Measurements from ENCODE around the gene TMEM131.

TMEM131 gene

DNA sequence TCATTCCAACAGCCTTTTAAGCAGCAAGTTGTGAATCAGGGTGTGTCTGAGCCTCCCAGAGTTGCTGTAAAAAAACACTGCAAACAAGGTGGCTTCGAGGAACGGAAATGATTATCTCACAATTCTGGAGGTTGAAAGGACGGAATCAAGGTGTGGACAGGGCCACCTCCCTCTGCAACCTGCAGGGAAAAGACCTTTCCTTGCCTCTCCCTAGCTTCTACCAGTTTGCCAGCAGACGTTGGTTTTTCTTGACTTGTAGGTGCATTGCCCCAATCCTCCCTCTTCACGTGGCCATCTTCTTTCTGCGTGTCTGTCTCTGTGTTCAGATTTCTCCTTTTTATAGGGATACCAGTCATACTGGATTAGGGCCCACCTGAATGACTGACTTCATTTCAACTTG is 24.8 kb upstream of the TMEM131 start:
- Histone ChIP-seq H3K9ac (ENCODE audit: low read depth, low read length) (no peak overlapping the region), H3K4me1 (ENCODE audit: control insufficient read depth, insufficient read depth, low read length) (no peaks in the 10 kb centered on the region), H3K9me3 (ENCODE audit: control insufficient read depth, insufficient read depth, low read length) (no peaks in the 10 kb centered on the region; the same call in 1 of the 2 replicates), H3K4me3 (ENCODE audit: low read depth, low read length) (no peak overlapping the region), H3K27ac (ENCODE audit: low read depth, low read length) (no peak overlapping the region), H3K36me3 (ENCODE audit: control insufficient read depth, insufficient read depth, low read length) (no peaks in the 10 kb centered on the region), H3K27me3 (ENCODE audit: control insufficient read depth, insufficient read depth, low read length) (no peaks in the 10 kb centered on the region)

DNA sequence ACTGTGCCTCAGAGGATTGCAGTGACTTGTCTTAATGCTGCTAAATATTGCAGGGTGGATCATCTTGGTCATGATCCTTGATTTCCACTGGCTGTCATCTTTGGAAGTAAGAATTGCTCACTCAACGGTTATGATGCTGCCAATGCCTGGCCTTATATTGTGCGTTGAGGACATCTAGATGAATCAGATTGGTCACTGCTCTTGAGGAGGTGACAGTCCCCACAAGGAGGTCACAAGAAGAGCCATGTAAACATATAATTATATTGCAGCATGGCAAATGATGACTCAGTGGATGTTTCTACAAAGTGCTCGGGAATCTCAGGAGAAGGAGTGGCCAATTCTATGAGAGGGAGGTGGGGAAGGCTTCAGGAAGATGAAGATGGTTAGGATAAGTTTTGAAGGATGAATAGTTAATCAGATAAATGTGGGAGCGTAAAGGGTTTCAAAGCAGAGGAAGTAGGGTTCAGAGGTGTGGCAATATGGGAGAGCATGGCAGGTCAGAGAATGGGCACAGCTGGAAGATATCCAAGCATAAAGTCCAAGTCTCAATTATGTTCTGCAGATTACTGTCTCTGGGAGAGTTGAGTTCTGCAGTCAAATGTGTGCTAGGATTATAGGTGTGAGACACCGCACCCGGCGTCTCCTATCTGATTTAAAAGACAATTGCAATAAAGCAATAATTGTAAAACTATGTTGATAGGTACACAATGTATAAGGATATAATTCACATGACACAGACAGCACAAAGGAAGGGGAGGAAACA is 21.3 kb upstream of the TMEM131 start:
- Histone ChIP-seq H3K4me3 (ENCODE audit: low read depth, low read length) (no peak overlapping the region), H3K27me3 (ENCODE audit: control insufficient read depth, insufficient read depth, low read length) (no peaks in the 10 kb centered on the region), H3K4me1 (ENCODE audit: control insufficient read depth, insufficient read depth, low read length) (no peaks in the 10 kb centered on the region), H3K36me3 (ENCODE audit: control insufficient read depth, insufficient read depth, low read length) (no peaks in the 10 kb centered on the region), H3K9me3 (ENCODE audit: control insufficient read depth, insufficient read depth, low read length) (no peaks in the 10 kb centered on the region), H3K27ac (ENCODE audit: low read depth, low read length) (no peak overlapping the region), H3K9ac (ENCODE audit: low read depth, low read length) (no peak overlapping the region)

DNA sequence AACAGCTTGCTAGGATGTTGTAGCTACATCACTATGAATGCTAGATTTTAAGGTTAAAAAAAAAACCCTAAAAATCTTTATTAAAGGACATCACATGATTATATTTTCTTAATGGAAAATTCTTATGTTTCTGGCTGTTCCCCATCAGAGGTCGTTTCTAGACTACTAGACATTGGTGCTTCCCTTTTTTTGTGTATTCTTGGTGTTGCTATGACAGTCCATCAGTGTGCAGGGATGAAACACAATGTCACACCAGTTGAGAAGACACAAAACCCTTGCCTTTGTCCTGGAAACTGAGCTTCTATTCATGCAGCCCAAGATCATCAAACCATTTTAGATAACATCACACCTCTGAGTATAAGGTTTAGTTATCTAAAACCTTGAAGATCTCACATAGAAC is 19.9 kb upstream of the TMEM131 start:
- H3K4me1 ChIP-seq (ENCODE audit: control insufficient read depth, insufficient read depth, low read length): no peaks in the 10 kb centered on the region
- H3K4me3 ChIP-seq (ENCODE audit: low read depth, low read length): no peak overlapping the region
- no peaks in the 10 kb centered on the region for H3K27me3 ChIP-seq (ENCODE audit: control insufficient read depth, insufficient read depth, low read length)
- no peaks in the 10 kb centered on the region for H3K36me3 ChIP-seq (ENCODE audit: control insufficient read depth, insufficient read depth, low read length)
- H3K9me3 ChIP-seq (ENCODE audit: control insufficient read depth, insufficient read depth, low read length): no peaks in the 10 kb centered on the region
- no peak overlapping the region for H3K9ac ChIP-seq (ENCODE audit: low read depth, low read length)
- H3K27ac ChIP-seq (ENCODE audit: low read depth, low read length): no peak overlapping the region

DNA sequence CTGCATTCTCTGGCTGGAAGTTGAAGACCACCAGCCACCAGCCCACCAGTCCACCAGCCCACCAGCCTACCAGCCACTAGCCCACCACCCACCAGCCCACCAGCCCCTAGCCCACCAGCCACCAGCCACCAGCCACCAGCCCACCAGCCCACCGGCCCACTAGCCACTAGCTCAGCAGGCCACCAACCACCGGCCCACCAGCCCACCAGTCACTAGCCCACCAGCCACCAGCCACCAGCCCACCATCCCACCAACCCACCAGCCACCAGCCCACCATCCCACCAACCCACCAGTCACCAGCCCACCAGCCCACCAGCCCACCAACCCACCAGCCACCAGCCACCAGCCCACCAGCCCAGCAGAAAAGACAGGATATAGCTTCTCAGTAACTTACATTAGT is 18.6 kb upstream of the TMEM131 start:
- no peaks in the 10 kb centered on the region for H3K4me1 ChIP-seq (ENCODE audit: control insufficient read depth, insufficient read depth, low read length)
- H3K27ac ChIP-seq (ENCODE audit: low read depth, low read length): no peak overlapping the region
- H3K36me3 ChIP-seq (ENCODE audit: control insufficient read depth, insufficient read depth, low read length): no peaks in the 10 kb centered on the region
- H3K9me3 ChIP-seq (ENCODE audit: control insufficient read depth, insufficient read depth, low read length): no peaks in the 10 kb centered on the region
- no peak overlapping the region for H3K9ac ChIP-seq (ENCODE audit: low read depth, low read length)
- H3K4me3 ChIP-seq (ENCODE audit: low read depth, low read length): no peak overlapping the region
- no peaks in the 10 kb centered on the region for H3K27me3 ChIP-seq (ENCODE audit: control insufficient read depth, insufficient read depth, low read length)

DNA sequence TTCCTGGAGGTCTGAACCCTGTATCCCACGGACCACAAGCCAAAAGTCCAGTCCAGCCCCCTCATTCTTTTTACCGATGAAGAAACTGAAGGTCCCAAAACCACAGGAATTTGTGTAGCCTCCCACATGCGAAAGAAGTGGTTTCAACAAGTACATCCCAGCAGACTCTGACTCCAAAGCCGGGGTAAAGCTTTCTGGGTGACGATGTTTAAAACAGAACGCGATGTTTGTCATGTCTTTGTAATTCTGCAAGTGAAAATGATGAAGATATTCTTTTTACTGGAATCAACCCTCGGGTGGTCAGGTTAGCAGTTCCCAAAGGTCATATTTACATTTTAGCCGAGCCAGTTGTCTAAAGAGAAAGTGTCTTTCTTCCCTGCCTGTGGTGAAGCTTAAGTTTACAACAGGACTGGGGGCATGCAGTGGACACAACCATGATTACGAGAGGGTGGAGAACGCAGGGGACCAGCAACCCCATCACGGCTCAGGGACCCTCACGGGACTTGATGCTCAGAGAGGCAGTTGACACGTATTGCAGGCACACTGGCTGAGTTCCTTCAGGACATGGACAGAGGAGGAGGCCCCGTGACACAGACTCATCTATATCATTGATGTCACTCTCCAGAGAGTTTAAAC is 17.8 kb upstream of the TMEM131 start:
- H3K9ac ChIP-seq (ENCODE audit: low read depth, low read length): no peak overlapping the region
- H3K27me3 ChIP-seq (ENCODE audit: control insufficient read depth, insufficient read depth, low read length): no peaks in the 10 kb centered on the region
- no peaks in the 10 kb centered on the region for H3K9me3 ChIP-seq (ENCODE audit: control insufficient read depth, insufficient read depth, low read length)
- no peak overlapping the region for H3K4me3 ChIP-seq (ENCODE audit: low read depth, low read length)
- H3K27ac ChIP-seq (ENCODE audit: low read depth, low read length): no peak overlapping the region
- no peaks in the 10 kb centered on the region for H3K4me1 ChIP-seq (ENCODE audit: control insufficient read depth, insufficient read depth, low read length)
- H3K36me3 ChIP-seq (ENCODE audit: control insufficient read depth, insufficient read depth, low read length): no peaks in the 10 kb centered on the region

DNA sequence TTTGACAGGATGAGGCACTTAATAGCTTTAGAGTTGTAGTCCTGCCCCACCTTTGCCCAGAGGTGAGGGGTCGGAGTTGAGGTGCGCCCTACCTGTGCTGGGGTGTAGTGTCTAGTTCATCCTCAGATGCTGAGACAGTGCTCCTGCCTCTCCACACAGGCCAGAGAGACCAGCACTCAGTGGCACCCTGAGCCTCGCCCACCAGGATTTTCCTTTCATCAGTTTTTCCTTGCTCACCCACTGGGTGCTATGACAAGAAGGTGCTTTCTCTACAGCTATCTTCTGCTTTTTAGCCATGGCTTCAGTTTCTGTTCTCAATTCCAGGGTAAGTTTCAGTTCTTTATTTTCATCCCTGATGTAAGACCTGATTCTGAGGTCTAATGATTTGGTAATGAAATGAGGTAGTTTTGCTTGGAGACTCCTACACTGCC is 16.8 kb upstream of the TMEM131 start:
- no peaks in the 10 kb centered on the region for H3K27me3 ChIP-seq (ENCODE audit: control insufficient read depth, insufficient read depth, low read length)
- H3K27ac ChIP-seq (ENCODE audit: low read depth, low read length): no peak overlapping the region
- H3K9me3 ChIP-seq (ENCODE audit: control insufficient read depth, insufficient read depth, low read length): no peaks in the 10 kb centered on the region
- no peak overlapping the region for H3K9ac ChIP-seq (ENCODE audit: low read depth, low read length)
- no peaks in the 10 kb centered on the region for H3K4me1 ChIP-seq (ENCODE audit: control insufficient read depth, insufficient read depth, low read length)
- H3K36me3 ChIP-seq (ENCODE audit: control insufficient read depth, insufficient read depth, low read length): no peaks in the 10 kb centered on the region
- no peak overlapping the region for H3K4me3 ChIP-seq (ENCODE audit: low read depth, low read length)

DNA sequence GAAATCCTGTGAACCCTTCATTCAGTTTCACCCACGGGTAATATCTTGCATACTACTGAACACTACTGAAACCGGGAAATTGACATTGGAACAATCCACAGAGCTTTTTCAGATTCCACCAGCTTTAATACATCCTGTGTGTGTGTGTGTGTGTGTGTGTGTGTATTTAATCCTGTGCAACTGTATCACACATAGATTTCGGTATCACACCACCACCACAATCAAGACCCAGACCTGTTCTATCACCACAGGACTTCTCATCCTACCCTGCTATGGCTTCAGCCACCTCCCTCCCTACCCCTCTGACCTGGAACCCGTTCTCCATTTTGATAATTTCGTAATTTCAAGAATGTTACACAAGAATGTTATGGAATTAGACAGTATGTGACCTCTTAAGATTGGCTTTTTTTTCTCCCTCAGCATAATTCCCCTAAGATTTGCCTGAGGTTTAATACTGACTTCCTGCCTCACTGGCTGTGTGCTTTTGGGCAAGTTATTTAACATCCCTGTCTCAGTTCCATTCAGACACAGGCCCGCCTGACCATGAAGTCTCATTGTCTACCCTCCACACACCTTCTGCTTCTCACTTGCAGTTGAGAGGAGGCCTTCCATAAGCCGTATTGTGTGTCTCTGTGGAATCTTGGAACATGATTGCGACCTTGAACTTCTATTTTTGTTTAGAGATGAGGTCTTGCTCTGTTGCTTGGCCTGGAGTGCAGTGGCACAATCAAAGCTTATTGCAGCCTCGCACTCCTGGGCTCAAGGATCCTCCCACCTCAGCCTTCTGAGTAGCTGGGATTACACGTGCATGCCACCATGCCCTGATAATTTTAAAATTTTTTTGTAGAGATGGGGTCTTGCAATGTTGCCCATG is 14.4 kb upstream of the TMEM131 start:
- H3K9me3 ChIP-seq (ENCODE audit: control insufficient read depth, insufficient read depth, low read length): no peaks in the 10 kb centered on the region
- H3K4me3 ChIP-seq (ENCODE audit: low read depth, low read length): no peak overlapping the region
- no peaks in the 10 kb centered on the region for H3K4me1 ChIP-seq (ENCODE audit: control insufficient read depth, insufficient read depth, low read length)
- H3K27ac ChIP-seq (ENCODE audit: low read depth, low read length): no peak overlapping the region
- no peak overlapping the region for H3K9ac ChIP-seq (ENCODE audit: low read depth, low read length)
- no peaks in the 10 kb centered on the region for H3K36me3 ChIP-seq (ENCODE audit: control insufficient read depth, insufficient read depth, low read length)
- H3K27me3 ChIP-seq (ENCODE audit: control insufficient read depth, insufficient read depth, low read length): no peaks in the 10 kb centered on the region

DNA sequence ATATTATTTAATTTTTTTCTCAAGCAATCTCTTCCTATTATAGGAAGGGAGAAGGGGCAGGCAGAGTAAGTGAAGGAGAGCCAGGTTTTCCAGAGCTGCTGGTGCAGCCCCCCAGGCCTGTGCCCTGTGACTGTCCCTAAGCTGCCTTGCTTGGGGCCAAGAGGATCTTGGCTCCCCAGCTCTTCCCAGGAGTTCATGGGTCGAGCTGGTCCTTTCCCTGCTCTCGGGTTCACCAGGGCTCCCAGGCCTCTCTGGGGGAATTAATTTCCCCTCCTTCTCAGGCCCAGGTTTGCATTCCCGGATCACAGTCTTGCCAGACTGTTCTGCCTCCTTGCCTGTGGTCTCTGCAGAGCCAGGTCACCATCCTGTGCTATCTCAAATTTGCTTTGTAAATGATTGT is 12.7 kb upstream of the TMEM131 start:
- Histone ChIP-seq H3K4me1 (ENCODE audit: control insufficient read depth, insufficient read depth, low read length) (no peaks in the 10 kb centered on the region), H3K27ac (ENCODE audit: low read depth, low read length) (no peak overlapping the region), H3K9ac (ENCODE audit: low read depth, low read length) (no peak overlapping the region), H3K9me3 (ENCODE audit: control insufficient read depth, insufficient read depth, low read length) (no peaks in the 10 kb centered on the region), H3K4me3 (ENCODE audit: low read depth, low read length) (no peak overlapping the region), H3K36me3 (ENCODE audit: control insufficient read depth, insufficient read depth, low read length) (no peaks in the 10 kb centered on the region), H3K27me3 (ENCODE audit: control insufficient read depth, insufficient read depth, low read length) (no peaks in the 10 kb centered on the region)

DNA sequence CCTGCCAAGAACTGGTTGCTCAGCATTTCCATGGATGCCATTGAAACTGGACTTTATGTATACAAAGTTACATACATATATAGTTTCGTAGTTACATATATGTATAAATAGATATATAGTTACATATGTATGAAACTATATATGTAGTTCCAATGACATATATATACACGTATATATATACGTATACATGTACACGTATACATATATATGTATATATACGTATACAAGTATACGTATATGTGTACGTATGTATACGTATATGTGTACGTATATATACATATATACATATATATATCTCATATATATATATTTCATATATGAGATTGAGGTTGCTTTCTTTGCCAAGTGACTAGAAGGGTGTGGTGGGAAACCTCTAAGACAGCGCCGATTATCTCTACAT is 10.6 kb upstream of the TMEM131 start:
- no peaks in the 10 kb centered on the region for H3K4me1 ChIP-seq (ENCODE audit: control insufficient read depth, insufficient read depth, low read length)

DNA sequence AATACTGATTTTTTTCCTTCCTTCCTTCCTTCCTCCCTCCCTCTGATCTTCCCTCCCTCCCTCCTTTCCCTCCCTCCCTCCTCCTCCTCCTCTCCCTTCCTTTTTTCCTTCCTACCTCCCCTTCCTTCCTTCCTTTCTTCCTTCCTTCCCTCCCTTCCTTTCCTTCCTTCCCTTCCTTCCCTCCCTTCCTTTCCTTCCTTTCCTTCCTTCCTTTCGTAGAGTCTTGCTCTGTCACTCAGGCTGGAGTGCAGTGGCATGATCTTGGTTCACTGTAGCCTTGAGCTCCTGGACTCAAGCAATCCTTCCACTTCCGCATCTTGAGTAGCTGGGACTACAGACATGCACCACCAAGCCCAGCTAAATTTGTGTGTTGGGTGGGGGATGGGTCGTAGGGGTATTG is 8.9 kb upstream of the TMEM131 start:
- no peak overlapping the region for H3K4me3 ChIP-seq (ENCODE audit: low read depth, low read length)
- H3K4me1 ChIP-seq (ENCODE audit: control insufficient read depth, insufficient read depth, low read length): no peaks in the 10 kb centered on the region
- H3K9me3 ChIP-seq (ENCODE audit: control insufficient read depth, insufficient read depth, low read length): no peaks in the 10 kb centered on the region
- no peak overlapping the region for H3K27ac ChIP-seq (ENCODE audit: low read depth, low read length)
- H3K9ac ChIP-seq (ENCODE audit: low read depth, low read length): no peak overlapping the region
- H3K27me3 ChIP-seq (ENCODE audit: control insufficient read depth, insufficient read depth, low read length): no peaks in the 10 kb centered on the region; the same call in 1 of the 2 replicates
- no peaks in the 10 kb centered on the region for H3K36me3 ChIP-seq (ENCODE audit: control insufficient read depth, insufficient read depth, low read length)

More for the DNA sequence above, 10.6 kb upstream of the TMEM131 start:
- H3K36me3 ChIP-seq (ENCODE audit: control insufficient read depth, insufficient read depth, low read length): no peaks in the 10 kb centered on the region
- H3K9me3 ChIP-seq (ENCODE audit: control insufficient read depth, insufficient read depth, low read length): no peaks in the 10 kb centered on the region
- H3K4me3 ChIP-seq (ENCODE audit: low read depth, low read length): no peak overlapping the region
- no peaks in the 10 kb centered on the region for H3K27me3 ChIP-seq (ENCODE audit: control insufficient read depth, insufficient read depth, low read length)
- H3K27ac ChIP-seq (ENCODE audit: low read depth, low read length): no peak overlapping the region
- no peak overlapping the region for H3K9ac ChIP-seq (ENCODE audit: low read depth, low read length)

DNA sequence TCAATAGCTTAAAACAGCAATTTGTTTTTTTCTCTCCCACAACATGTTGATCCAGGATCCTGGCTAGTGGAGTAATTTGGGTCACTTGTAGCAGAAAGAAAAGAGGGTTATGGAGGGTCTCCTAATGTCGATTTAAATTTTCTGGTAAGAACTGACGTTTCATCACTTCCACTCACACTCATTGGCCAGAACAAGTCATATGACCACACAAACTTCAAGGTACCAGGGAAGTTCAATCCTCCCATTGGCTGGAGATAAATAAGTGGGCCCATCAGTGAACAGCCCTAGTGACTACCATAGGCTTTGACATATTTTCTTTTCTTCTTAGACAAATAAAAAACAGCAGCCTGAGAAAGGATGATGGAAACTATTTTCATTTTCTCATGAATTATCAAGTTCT is 8.3 kb upstream of the TMEM131 start:
- Histone ChIP-seq H3K27me3 (ENCODE audit: control insufficient read depth, insufficient read depth, low read length) (no peaks in the 10 kb centered on the region; the same call in 1 of the 2 replicates), H3K9me3 (ENCODE audit: control insufficient read depth, insufficient read depth, low read length) (no peaks in the 10 kb centered on the region), H3K4me3 (ENCODE audit: low read depth, low read length) (no peak overlapping the region), H3K27ac (ENCODE audit: low read depth, low read length) (no peak overlapping the region), H3K36me3 (ENCODE audit: control insufficient read depth, insufficient read depth, low read length) (no peaks in the 10 kb centered on the region), H3K4me1 (ENCODE audit: control insufficient read depth, insufficient read depth, low read length) (no peaks in the 10 kb centered on the region), H3K9ac (ENCODE audit: low read depth, low read length) (no peak overlapping the region)

Measured in HUES48 (cell line).